Measurements from ENCODE around the gene IKBKE. TPM values are rescaled to one million over a fixed set of nuclear protein-coding genes. Genes with fewer than 3 reads are reported as not detected.
A peak's percentile ranks its signal among the peaks of the same experiment; 100 is the strongest.

IKBKE gene
- total RNA-seq, 6 donors from 2014 or later = 7.4 to 25.1 (median 9.2) TPM

DNA sequence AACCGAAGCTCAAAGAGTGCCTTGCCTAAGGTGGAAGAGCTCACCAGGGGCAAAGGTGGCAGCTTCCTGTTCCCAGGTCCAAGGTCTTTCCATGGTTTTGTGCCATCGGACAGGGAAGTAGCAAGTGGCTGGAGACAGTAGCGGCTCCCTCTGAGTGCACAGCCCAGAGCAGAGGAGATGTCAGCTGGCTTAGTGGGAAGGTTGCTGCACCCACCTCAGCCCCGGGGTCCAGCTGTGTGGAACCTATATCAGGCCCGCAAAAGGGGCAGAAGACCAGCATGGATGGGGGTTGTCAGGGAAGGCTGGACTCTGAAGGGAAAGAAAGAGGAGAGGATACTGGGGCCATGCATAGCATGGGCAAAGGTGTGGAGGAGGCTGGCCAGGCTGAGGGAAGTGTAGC is 6.8 kb downstream of the IKBKE start:
- Histone ChIP-seq H3K4me3 (no peak overlapping the region), H3K27me3 (no peaks in the 10 kb centered on the region), H3K4me1 (peaks cover 2 to 11% (median 6%) of the 10 kb centered on the region in 4 donors), H3K36me3 (peaks cover 0 to 38% (median 13%) of the 10 kb centered on the region in 4 donors), H3K27ac (no peak overlapping the region), H3K9me3 (no peaks in the 10 kb centered on the region)
- 93 to 99% methylated on average over 5 of the region's 5 CpGs for WGBS, 2 donors
- no peak for DNase-seq
- TF ChIP-seq EP300 (IDR thresholded peaks at IDR 0.05) (no peak), POLR2AphosphoS5 (IDR thresholded peaks at IDR 0.05) (no peak), CTCF (IDR thresholded peaks at IDR 0.05) (no peak), POLR2A (IDR thresholded peaks at IDR 0.05) (no peak)
- no peak for ATAC-seq (ENCODE audit: low FRiP score in 2 of 2)

DNA sequence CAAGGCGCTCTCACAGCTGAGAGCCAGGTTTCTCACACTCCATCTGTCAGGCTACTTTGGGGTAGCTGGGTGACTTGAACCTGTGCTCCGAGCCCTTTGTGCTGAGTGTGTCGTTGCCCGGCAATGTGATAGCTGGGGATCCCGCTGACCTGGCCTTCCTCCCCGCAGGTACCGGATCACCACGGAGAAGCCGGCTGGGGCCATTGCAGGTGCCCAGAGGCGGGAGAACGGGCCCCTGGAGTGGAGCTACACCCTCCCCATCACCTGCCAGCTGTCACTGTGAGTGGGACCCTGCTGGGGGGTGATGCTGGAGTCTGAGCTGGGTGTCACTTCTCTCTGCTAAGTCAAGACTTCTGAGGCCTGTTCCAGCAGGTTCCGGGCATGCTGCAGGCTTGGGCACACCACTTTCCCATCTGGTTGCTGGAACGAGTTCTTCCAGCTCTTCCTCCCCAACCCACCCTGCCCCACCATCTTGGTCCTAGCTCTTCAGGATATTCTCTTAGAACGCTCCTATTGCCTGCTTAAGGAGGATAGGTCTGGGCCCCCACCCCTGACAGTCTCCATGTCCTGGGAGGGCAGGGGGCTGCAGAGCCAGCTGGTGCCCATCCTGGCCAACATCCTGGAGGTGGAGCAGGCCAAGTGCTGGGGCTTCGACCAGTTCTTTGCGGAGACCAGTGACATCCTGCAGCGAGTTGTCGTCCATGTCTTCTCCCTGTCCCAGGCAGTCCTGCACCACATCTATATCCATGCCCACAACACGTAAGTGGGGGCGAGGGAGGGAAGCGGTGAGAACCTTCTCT is 7.5 kb downstream of the IKBKE start:
- ATAC-seq (ENCODE audit: low FRiP score in 2 of 2) (no peak), DNase-seq (peak in 1 of 2 donors; percentile 58)
- Histone ChIP-seq H3K4me3 (no peak overlapping the region), H3K36me3 (peaks cover 0 to 38% (median 13%) of the 10 kb centered on the region in 4 donors), H3K27ac (no peak overlapping the region), H3K4me1 (peaks cover 0 to 5% (median 2%) of the 10 kb centered on the region in 4 donors), H3K27me3 (no peaks in the 10 kb centered on the region), H3K9me3 (no peaks in the 10 kb centered on the region)
- TF ChIP-seq CTCF (IDR thresholded peaks at IDR 0.05) = no peak
- no peak for TF ChIP-seq POLR2AphosphoS5 (IDR thresholded peaks at IDR 0.05)
- no peak for TF ChIP-seq EP300 (IDR thresholded peaks at IDR 0.05)
- TF ChIP-seq POLR2A (IDR thresholded peaks at IDR 0.05) = no peak
- WGBS, 2 donors = 83 to 90% methylated on average over 13 to 20 of the region's 21 CpGs

DNA sequence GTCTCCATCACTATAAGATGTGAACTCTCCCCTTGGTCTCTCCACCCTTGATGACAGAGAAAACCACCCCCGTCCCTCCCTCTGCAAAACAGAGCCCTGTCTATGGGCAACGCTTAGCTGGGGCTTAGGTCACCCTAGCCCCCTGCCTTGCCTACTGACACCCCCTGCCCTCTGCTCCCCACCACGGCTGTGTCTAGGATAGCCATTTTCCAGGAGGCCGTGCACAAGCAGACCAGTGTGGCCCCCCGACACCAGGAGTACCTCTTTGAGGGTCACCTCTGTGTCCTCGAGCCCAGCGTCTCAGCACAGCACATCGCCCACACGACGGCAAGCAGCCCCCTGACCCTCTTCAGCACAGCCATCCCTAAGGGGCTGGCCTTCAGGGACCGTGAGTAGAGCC is 8.5 kb downstream of the IKBKE start:
- DNase-seq (no peak), ATAC-seq (ENCODE audit: low FRiP score in 2 of 2) (no peak)
- WGBS, 2 donors = 89 to 100% methylated on average over 3 to 11 of the region's 11 CpGs
- Histone ChIP-seq H3K4me3 (no peak overlapping the region), H3K27me3 (no peaks in the 10 kb centered on the region), H3K36me3 (peaks cover 0 to 38% (median 13%) of the 10 kb centered on the region in 4 donors), H3K4me1 (no peaks in the 10 kb centered on the region), H3K27ac (no peak overlapping the region), H3K9me3 (no peaks in the 10 kb centered on the region)
- TF ChIP-seq EP300 (IDR thresholded peaks at IDR 0.05) (no peak), CTCF (IDR thresholded peaks at IDR 0.05) (no peak), POLR2AphosphoS5 (IDR thresholded peaks at IDR 0.05) (no peak), POLR2A (IDR thresholded peaks at IDR 0.05) (no peak)

DNA sequence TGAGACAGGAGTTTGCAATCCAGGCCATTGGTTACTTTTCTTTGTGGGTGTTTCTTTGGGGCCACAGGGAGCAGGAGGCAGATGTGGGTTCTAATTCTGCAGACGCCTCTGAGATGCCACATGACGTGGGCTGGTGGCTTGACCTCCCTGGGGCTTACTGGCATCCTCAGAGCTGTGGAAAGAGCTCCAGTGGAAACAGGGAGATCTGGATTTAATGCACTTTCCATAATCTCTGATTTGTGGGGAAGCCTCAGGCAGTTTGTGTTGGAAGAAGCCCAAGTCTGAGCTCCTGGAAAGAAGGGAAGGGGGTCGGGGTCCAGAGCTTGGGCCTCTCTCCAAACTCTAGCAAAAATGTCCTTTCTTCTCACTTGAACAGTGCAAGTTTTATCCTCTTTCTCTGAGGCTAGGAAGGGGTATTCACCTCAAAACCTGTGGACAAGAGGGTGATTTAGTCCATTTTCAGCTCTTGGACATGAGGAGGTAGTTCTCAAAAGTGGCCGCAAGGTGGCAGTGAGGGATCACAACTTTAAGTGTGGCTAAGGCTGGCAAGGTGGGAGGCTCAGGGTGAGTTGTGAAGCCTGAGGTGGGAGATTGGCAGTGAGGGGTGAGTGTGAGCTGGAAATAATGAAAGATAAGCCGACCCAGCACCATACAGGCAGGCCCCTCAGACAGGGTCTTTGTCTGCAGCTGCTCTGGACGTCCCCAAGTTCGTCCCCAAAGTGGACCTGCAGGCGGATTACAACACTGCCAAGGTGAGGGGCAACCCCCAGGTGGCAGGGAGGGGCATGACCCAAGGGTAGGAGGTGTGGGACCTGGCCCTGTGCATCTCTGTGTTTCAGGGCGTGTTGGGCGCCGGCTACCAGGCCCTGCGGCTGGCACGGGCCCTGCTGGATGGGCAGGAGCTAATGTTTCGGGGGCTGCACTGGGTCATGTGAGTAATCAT is 9.2 kb downstream of the IKBKE start:
- 71 to 78% methylated on average over 8 to 14 of the region's 14 CpGs for WGBS, 2 donors
- H3K36me3 ChIP-seq = peaks cover 0 to 39% (median 13%) of the 10 kb centered on the region in 4 donors
- H3K27ac ChIP-seq = no peak overlapping the region
- no peak overlapping the region for H3K4me3 ChIP-seq
- no peaks in the 10 kb centered on the region for H3K27me3 ChIP-seq
- no peaks in the 10 kb centered on the region for H3K9me3 ChIP-seq
- DNase-seq = peak in 1 of 2 donors; percentile 65
- no peaks in the 10 kb centered on the region for H3K4me1 ChIP-seq
- TF ChIP-seq CTCF (IDR thresholded peaks at IDR 0.05) = peak; percentile 68 to 81 (median 77)
- no peak for TF ChIP-seq EP300 (IDR thresholded peaks at IDR 0.05)
- peak in 1 of 2 donors; percentile 76 for ATAC-seq (ENCODE audit: low FRiP score in 2 of 2)
